Right lobe of liver (tissue), 6 donors: ENCODE data around the gene SHISA9. TPM values are rescaled to one million over a fixed set of nuclear protein-coding genes. Genes with fewer than 3 reads are reported as not detected.
A peak's percentile ranks its signal among the peaks of the same experiment; 100 is the strongest.

Experiments used
- ATAC-seq, 4 donors: fragments of 200-7000 bp; cut with Tn5 transposase; one replicate each; pipeline ENCODE4 v1.9.1; 2020; ENCODE audit warnings: mild to moderate bottlenecking in 4 of 4, moderate library complexity in 4 of 4
- DNase-seq, 3 donors: peaks; one replicate each; pipeline ENCODE4 v3.0.0-alpha.2; 2020
- H3K27ac ChIP-seq, 3 donors: fragments of 200-600 bp; one replicate each; pipeline ENCODE4 v1.8.0; 2022
- H3K27me3 ChIP-seq, 2 donors: fragments of 200-600 bp; one replicate each; pipeline ENCODE4 v1.8.0; 2022
- H3K36me3 ChIP-seq, 4 donors: fragments of 200-600 bp; sonication (generic) in 1 of 4; one replicate each; pipeline versions ENCODE4 v1.5.1 to v1.8.0; 2017 to 2022; ENCODE audit warnings: control low read depth in 1 of 4
- H3K4me1 ChIP-seq, 4 donors: fragments of 200-600 bp; sonication (generic) in 1 of 4; one replicate each; pipeline versions ENCODE4 v1.5.1 to v1.8.0; 2017 to 2022; ENCODE audit warnings: control low read depth in 1 of 4
- H3K4me3 ChIP-seq, 3 donors: fragments of 200-600 bp; one replicate each; pipeline ENCODE4 v1.8.0; 2022
- H3K9me3 ChIP-seq, 4 donors: fragments of 200-600 bp; sonication (generic) in 1 of 4; one replicate each; pipeline versions ENCODE4 v1.5.1 to v1.8.0; 2017 to 2022; ENCODE audit warnings: control low read depth in 1 of 4
- CTCF ChIP-seq, 4 donors: fragments of 200-600 bp in 3 of 4; fragments of 450-650 bp in 1 of 4; IDR thresholded peaks; one replicate each; pipeline versions ENCODE4 v1.5.1 to v1.8.0; 2016 to 2022; ENCODE audit warnings: antibody characterized with exemption in 4 of 4, mild to moderate bottlenecking in 2 of 4
- POLR2A ChIP-seq: fragments of 450-650 bp; IDR thresholded peaks from one replicate; pipeline ENCODE4 v1.6.1; 2017; ENCODE audit warnings: antibody characterized with exemption, mild to moderate bottlenecking
- WGBS: methylation state at CpG from one replicate; pipeline ENCODE4 v1.1.6; 2018; ENCODE audit warnings: low coverage, low lambda C conversion rate; ENCODE audit not compliant: insufficient coverage; ENCODE audit errors: missing lambda C conversion rate; 5-methylcytosine and 5-hydroxymethylcytosine counted together
- intact Hi-C, 2 donors: fragments of 100-400 bp; cut with DNase I; formaldehyde crosslinking; loops; one replicate each; pipeline versions ENCODE4 v1.11.2 to v1.14.1; 2022
- total RNA-seq, 6 experiments: library from RNA; depleted of rRNA in 2 of 6; stranded (reverse); fragments of >200 nt in 2 of 6; fragmentation: NEBNext Ultra II Directional in 3 of 6; extraction: Animal tissue kit (Norgen Biotek cat#: 25700) in 3 of 6; gene quantifications; one replicate each; pipeline versions ENCODE4 v1.1.0 to v1.2.4, GENCODE V29; 2016 to 2023
- donor health status: DM: no; HTN: yes; CAD: no.
- donor health status: DM: no; HTN: no; CAD: no.
- donor health status: DM: no; HTN: no; CAD: no.
- donor health status: DM: no; HTN: yes; CAD: no.
- donor health status: DM: no; HTN: yes; CAD: no.

Gene SHISA9
- total RNA-seq, 6 experiments from 2014 or later = 0.02 to 0.06 TPM; not detected in 4

- TF ChIP-seq POLR2A (no peak), CTCF (IDR thresholded peaks at IDR 0.05) (no peak)
- peak in 1 of 3 donors; percentile 20 for DNase-seq
- peak in 2 of 4 donors; percentile 51 to 89 for ATAC-seq
These were observed 208.9 kb downstream of the SHISA9 start for GRCh38 chr16:13110124-13110796.

GRCh38 chr16:13111747-13112146 is 210.3 kb downstream of the SHISA9 start:
- Histone ChIP-seq H3K4me1 (no peaks in the 10 kb centered on the region), H3K27me3 (no peaks in the 10 kb centered on the region), H3K36me3 (no peaks in the 10 kb centered on the region), H3K27ac (no peak overlapping the region), H3K9me3 (no peaks in the 10 kb centered on the region), H3K4me3 (no peak overlapping the region)
- DNase-seq (no peak), ATAC-seq (no peak)
- intact Hi-C loops = no loop called here
- WGBS = 62% methylated on average over 2 of the region's 2 CpGs
- TF ChIP-seq POLR2A (no peak), CTCF (IDR thresholded peaks at IDR 0.05) (no peak)

More at GRCh38 chr16:13110124-13110796, 208.9 kb downstream of the SHISA9 start:
- no peaks in the 10 kb centered on the region for H3K4me1 ChIP-seq
- 31% methylated on average over 7 of the region's 7 CpGs for WGBS
- H3K4me3 ChIP-seq = no peak overlapping the region
- no peaks in the 10 kb centered on the region for H3K36me3 ChIP-seq
- H3K9me3 ChIP-seq = no peaks in the 10 kb centered on the region
- no peaks in the 10 kb centered on the region for H3K27me3 ChIP-seq
- H3K27ac ChIP-seq = no peak overlapping the region
- intact Hi-C loops = no loop called here

- intact Hi-C loops = no loop called here
- no peaks in the 10 kb centered on the region for H3K9me3 ChIP-seq
- no peak overlapping the region for H3K27ac ChIP-seq
- no peak overlapping the region for H3K4me3 ChIP-seq
- DNase-seq = no peak
- no peak for ATAC-seq
- 85% methylated on average over 3 of the region's 3 CpGs for WGBS
- no peaks in the 10 kb centered on the region for H3K4me1 ChIP-seq
- H3K27me3 ChIP-seq = no peaks in the 10 kb centered on the region
- no peaks in the 10 kb centered on the region for H3K36me3 ChIP-seq
- TF ChIP-seq CTCF (IDR thresholded peaks at IDR 0.05) = no peak
These were observed 212.3 kb downstream of the SHISA9 start for GRCh38 chr16:13113741-13114140.

GRCh38 chr16:13118091-13118490 is 216.7 kb downstream of the SHISA9 start:
- 93% methylated on average over 4 of the region's 5 CpGs for WGBS
- no peak overlapping the region for H3K4me3 ChIP-seq
- no peaks in the 10 kb centered on the region for H3K27me3 ChIP-seq
- no peaks in the 10 kb centered on the region for H3K4me1 ChIP-seq
- H3K27ac ChIP-seq = no peak overlapping the region
- no peaks in the 10 kb centered on the region for H3K9me3 ChIP-seq
- no peak for TF ChIP-seq POLR2A
- intact Hi-C loops = no loop called here
- H3K36me3 ChIP-seq = no peaks in the 10 kb centered on the region
- DNase-seq (no peak), ATAC-seq (no peak)

GRCh38 chr16:13120091-13120490 is 218.7 kb downstream of the SHISA9 start:
- no peak overlapping the region for H3K4me3 ChIP-seq

More at GRCh38 chr16:13120091-13120490, 218.7 kb downstream of the SHISA9 start:
- Histone ChIP-seq H3K27ac (no peak overlapping the region), H3K9me3 (no peaks in the 10 kb centered on the region), H3K4me1 (no peaks in the 10 kb centered on the region), H3K27me3 (no peaks in the 10 kb centered on the region), H3K36me3 (no peaks in the 10 kb centered on the region)
- intact Hi-C loops = no loop called here
- ATAC-seq (no peak), DNase-seq (no peak)
- TF ChIP-seq POLR2A (no peak), CTCF (IDR thresholded peaks at IDR 0.05) (no peak)
- 41% methylated on average over 4 of the region's 6 CpGs for WGBS
